Measurements from ENCODE around the gene SUSD1.
A peak's percentile ranks its signal among the peaks of the same experiment; 100 is the strongest.

Gene SUSD1

GRCh38 chr9:112110094-112110776 is 64.9 kb downstream of the SUSD1 start:
- no peak overlapping the region for H3K9ac ChIP-seq (ENCODE audit: low read length)
- H3K9me3 ChIP-seq (ENCODE audit: control insufficient read depth, low read length), result no peaks in the 10 kb centered on the region
- no peaks in the 10 kb centered on the region for H3K36me3 ChIP-seq (ENCODE audit: control insufficient read depth, insufficient read depth, low read length)
- no peak overlapping the region for H3K4me3 ChIP-seq (ENCODE audit: low read length)
- no peaks in the 10 kb centered on the region for H3K27me3 ChIP-seq (ENCODE audit: control insufficient read depth, insufficient read depth, low read length)
- H3K4me1 ChIP-seq (ENCODE audit: control insufficient read depth, insufficient read depth, low read length), result no peaks in the 10 kb centered on the region

GRCh38 chr9:112104901-112105300 is 70.2 kb downstream of the SUSD1 start:
- Histone ChIP-seq H3K27me3 (ENCODE audit: control insufficient read depth, insufficient read depth, low read length) (no peaks in the 10 kb centered on the region), H3K4me1 (ENCODE audit: control insufficient read depth, insufficient read depth, low read length) (no peaks in the 10 kb centered on the region), H3K36me3 (ENCODE audit: control insufficient read depth, insufficient read depth, low read length) (no peaks in the 10 kb centered on the region), H3K9ac (ENCODE audit: low read length) (no peak overlapping the region), H3K4me3 (ENCODE audit: low read length) (no peak overlapping the region), H3K9me3 (ENCODE audit: control insufficient read depth, low read length) (no peaks in the 10 kb centered on the region)

- Histone ChIP-seq H3K4me3 (ENCODE audit: low read length) (no peak overlapping the region), H3K27me3 (ENCODE audit: control insufficient read depth, insufficient read depth, low read length) (no peaks in the 10 kb centered on the region), H3K9me3 (ENCODE audit: control insufficient read depth, low read length) (no peaks in the 10 kb centered on the region)
These were observed 70.7 kb downstream of the SUSD1 start for GRCh38 chr9:112104401-112104800.

GRCh38 chr9:112103405-112103804 is 71.7 kb downstream of the SUSD1 start:
- Histone ChIP-seq H3K4me1 (ENCODE audit: control insufficient read depth, insufficient read depth, low read length) (no peaks in the 10 kb centered on the region), H3K9me3 (ENCODE audit: control insufficient read depth, low read length) (no peaks in the 10 kb centered on the region)

More at GRCh38 chr9:112104401-112104800, 70.7 kb downstream of the SUSD1 start:
- H3K36me3 ChIP-seq (ENCODE audit: control insufficient read depth, insufficient read depth, low read length), result no peaks in the 10 kb centered on the region
- no peaks in the 10 kb centered on the region for H3K4me1 ChIP-seq (ENCODE audit: control insufficient read depth, insufficient read depth, low read length)
- no peak overlapping the region for H3K9ac ChIP-seq (ENCODE audit: low read length)

GRCh38 chr9:112097712-112098688 is 77.1 kb downstream of the SUSD1 start:
- peaks cover 27% of the 10 kb centered on the region for H3K4me1 ChIP-seq (ENCODE audit: control insufficient read depth, insufficient read depth, low read length)
- no peak overlapping the region for H3K4me3 ChIP-seq (ENCODE audit: low read length)
- no peak overlapping the region for H3K9ac ChIP-seq (ENCODE audit: low read length)
- H3K9me3 ChIP-seq (ENCODE audit: control insufficient read depth, low read length), result no peaks in the 10 kb centered on the region
- no peaks in the 10 kb centered on the region for H3K27me3 ChIP-seq (ENCODE audit: control insufficient read depth, insufficient read depth, low read length)
- H3K36me3 ChIP-seq (ENCODE audit: control insufficient read depth, insufficient read depth, low read length), result no peaks in the 10 kb centered on the region

More at GRCh38 chr9:112103405-112103804, 71.7 kb downstream of the SUSD1 start:
- no peaks in the 10 kb centered on the region for H3K36me3 ChIP-seq (ENCODE audit: control insufficient read depth, insufficient read depth, low read length)
- no peak overlapping the region for H3K9ac ChIP-seq (ENCODE audit: low read length)
- no peak overlapping the region for H3K4me3 ChIP-seq (ENCODE audit: low read length)
- H3K27me3 ChIP-seq (ENCODE audit: control insufficient read depth, insufficient read depth, low read length), result no peaks in the 10 kb centered on the region

- no peak overlapping the region for H3K4me3 ChIP-seq (ENCODE audit: low read length)
- H3K36me3 ChIP-seq (ENCODE audit: control insufficient read depth, insufficient read depth, low read length), result no peaks in the 10 kb centered on the region
- no peaks in the 10 kb centered on the region for H3K27me3 ChIP-seq (ENCODE audit: control insufficient read depth, insufficient read depth, low read length)
- H3K9me3 ChIP-seq (ENCODE audit: control insufficient read depth, low read length), result no peaks in the 10 kb centered on the region
- H3K9ac ChIP-seq (ENCODE audit: low read length), result peak overlapping the region; percentile 47
- peaks cover 27% of the 10 kb centered on the region for H3K4me1 ChIP-seq (ENCODE audit: control insufficient read depth, insufficient read depth, low read length)
These were observed 80.0 kb downstream of the SUSD1 start for GRCh38 chr9:112094948-112095681.

- no peak overlapping the region for H3K4me3 ChIP-seq (ENCODE audit: low read length)
- peaks cover 27% of the 10 kb centered on the region for H3K4me1 ChIP-seq (ENCODE audit: control insufficient read depth, insufficient read depth, low read length)
- H3K9me3 ChIP-seq (ENCODE audit: control insufficient read depth, low read length), result no peaks in the 10 kb centered on the region
- H3K9ac ChIP-seq (ENCODE audit: low read length), result no peak overlapping the region
- no peaks in the 10 kb centered on the region for H3K36me3 ChIP-seq (ENCODE audit: control insufficient read depth, insufficient read depth, low read length)
- no peaks in the 10 kb centered on the region for H3K27me3 ChIP-seq (ENCODE audit: control insufficient read depth, insufficient read depth, low read length)
These were observed 80.9 kb downstream of the SUSD1 start for GRCh38 chr9:112094241-112094640.

GRCh38 chr9:112093870-112094216 is 81.3 kb downstream of the SUSD1 start:
- Histone ChIP-seq H3K36me3 (ENCODE audit: control insufficient read depth, insufficient read depth, low read length) (no peaks in the 10 kb centered on the region), H3K4me1 (ENCODE audit: control insufficient read depth, insufficient read depth, low read length) (peaks cover 27% of the 10 kb centered on the region), H3K9me3 (ENCODE audit: control insufficient read depth, low read length) (no peaks in the 10 kb centered on the region), H3K9ac (ENCODE audit: low read length) (no peak overlapping the region), H3K4me3 (ENCODE audit: low read length) (no peak overlapping the region), H3K27me3 (ENCODE audit: control insufficient read depth, insufficient read depth, low read length) (no peaks in the 10 kb centered on the region)

- Histone ChIP-seq H3K9me3 (ENCODE audit: control insufficient read depth, low read length) (no peaks in the 10 kb centered on the region), H3K4me1 (ENCODE audit: control insufficient read depth, insufficient read depth, low read length) (peaks cover 27% of the 10 kb centered on the region), H3K9ac (ENCODE audit: low read length) (no peak overlapping the region), H3K4me3 (ENCODE audit: low read length) (no peak overlapping the region), H3K27me3 (ENCODE audit: control insufficient read depth, insufficient read depth, low read length) (no peaks in the 10 kb centered on the region), H3K36me3 (ENCODE audit: control insufficient read depth, insufficient read depth, low read length) (no peaks in the 10 kb centered on the region)
These were observed 81.8 kb downstream of the SUSD1 start for GRCh38 chr9:112093147-112093869.

- peaks cover 22% of the 10 kb centered on the region for H3K4me1 ChIP-seq (ENCODE audit: control insufficient read depth, insufficient read depth, low read length)
- no peaks in the 10 kb centered on the region for H3K36me3 ChIP-seq (ENCODE audit: control insufficient read depth, insufficient read depth, low read length)
- H3K9me3 ChIP-seq (ENCODE audit: control insufficient read depth, low read length), result no peaks in the 10 kb centered on the region
- no peak overlapping the region for H3K4me3 ChIP-seq (ENCODE audit: low read length)
- H3K9ac ChIP-seq (ENCODE audit: low read length), result no peak overlapping the region
- no peaks in the 10 kb centered on the region for H3K27me3 ChIP-seq (ENCODE audit: control insufficient read depth, insufficient read depth, low read length)
These were observed 83.3 kb downstream of the SUSD1 start for GRCh38 chr9:112091810-112092209.

GRCh38 chr9:112087506-112087905 is 87.6 kb downstream of the SUSD1 start:
- Histone ChIP-seq H3K36me3 (ENCODE audit: control insufficient read depth, insufficient read depth, low read length) (no peaks in the 10 kb centered on the region), H3K4me3 (ENCODE audit: low read length) (no peak overlapping the region), H3K9me3 (ENCODE audit: control insufficient read depth, low read length) (no peaks in the 10 kb centered on the region), H3K27me3 (ENCODE audit: control insufficient read depth, insufficient read depth, low read length) (no peaks in the 10 kb centered on the region), H3K4me1 (ENCODE audit: control insufficient read depth, insufficient read depth, low read length) (no peaks in the 10 kb centered on the region), H3K9ac (ENCODE audit: low read length) (no peak overlapping the region)

All from mucosa of stomach (tissue), 1 donor.